ENCODE results near the gene SLC17A1. TPM values are rescaled to one million over a fixed set of nuclear protein-coding genes. Genes with fewer than 3 reads are reported as not detected.

The SLC17A1 gene
- total and polyA plus RNA-seq, 2 of the 4 experiments (the other 2 are of a cell fraction), result not detected

GRCh38 chr6:25774120-25774715 is 57.6 kb downstream of the SLC17A1 start:
- no peak overlapping the region for H3K27ac ChIP-seq (ENCODE audit: insufficient read depth, low read length)
- DNase-seq, result no peak
- ATAC-seq (ENCODE audit: low read depth), result no peak
- H2AFZ ChIP-seq (replicated peaks; ENCODE audit: low read length, poor library complexity), result no peak overlapping the region
- no peak overlapping the region for H3K18ac ChIP-seq (ENCODE audit: low read depth, low read length)
- H3K27me3 ChIP-seq (ENCODE audit: control insufficient read depth, insufficient read depth, low read length), result no peaks in the 10 kb centered on the region
- H3K4me1 ChIP-seq (ENCODE audit: control insufficient read depth, insufficient read depth, low read length), result no peaks in the 10 kb centered on the region
- H2BK5ac ChIP-seq (ENCODE audit: low read depth, low read length, poor library complexity, severe bottlenecking), result no peak overlapping the region
- H3K14ac ChIP-seq (replicated peaks; ENCODE audit: low read depth, low read length), result no peak overlapping the region
- dilution Hi-C loops (cut with HindIII; ENCODE audit: low sequenced_read_pairs, unreplicated experiment) (no loop called here), in situ Hi-C loops (cut with MboI; ENCODE audit: low sequenced_read_pairs) (no loop called here), intact Hi-C loops (cut with micrococcal nuclease) (no loop called here)
- no CpG with 5 or more reads among the region's 2 CpGs for WGBS, 2 experiments (ENCODE audit: extremely low coverage in 2 of 2, insufficient read length in 1 of 2)
- H3K4me2 ChIP-seq (ENCODE audit: low read depth, low read length), result no peak overlapping the region
- no peak overlapping the region for H3K4ac ChIP-seq (ENCODE audit: low read depth, low read length)
- no peak overlapping the region for H4K91ac ChIP-seq (ENCODE audit: insufficient read depth, low read depth, low read length)
- no peak overlapping the region for H2BK15ac ChIP-seq (ENCODE audit: low read depth, low read length)
- no peaks in the 10 kb centered on the region for H3K79me1 ChIP-seq (ENCODE audit: low read depth in 1 of 2, low read length in 2 of 2)
- no peak overlapping the region for H3K9ac ChIP-seq (ENCODE audit: low read depth, low read length)
- ChIA-PET POLR2A (ENCODE audit: unreplicated experiment) (no interaction called here), CTCF (no interaction called here)
- TF ChIP-seq SMC3 (IDR thresholded peaks at IDR 0.05; ENCODE audit: low read depth, low read length) (no peak), RCOR1 (IDR thresholded peaks at IDR 0.05; ENCODE audit: insufficient replicate concordance, low read length) (no peak), RFX5 (IDR thresholded peaks at IDR 0.05; ENCODE audit: low read depth, low read length) (no peak), CEBPB (IDR thresholded peaks at IDR 0.05; ENCODE audit: low read depth, low read length) (no peak)
- no peak overlapping the region for H3K23ac ChIP-seq (ENCODE audit: low read depth, low read length)
- no peaks in the 10 kb centered on the region for H3K36me3 ChIP-seq (ENCODE audit: control insufficient read depth, insufficient read depth, low read length)
- no peak overlapping the region for H4K8ac ChIP-seq (ENCODE audit: low read depth in 2 of 2, low read length in 2 of 2)
- H2BK120ac ChIP-seq (ENCODE audit: low read depth, low read length), result no peak overlapping the region
- H3K9me1 ChIP-seq (ENCODE audit: insufficient read depth, low read length), result no peaks in the 10 kb centered on the region
- H3K4me3 ChIP-seq (ENCODE audit: insufficient read depth, low read depth, low read length), result no peak overlapping the region
- no peak overlapping the region for H2BK20ac ChIP-seq (ENCODE audit: low read depth, low read length)
- BruUV-seq (replicated peaks), result no TSS peak
- no peaks in the 10 kb centered on the region for H4K20me1 ChIP-seq (ENCODE audit: insufficient read depth, low read length)
- H3K56ac ChIP-seq (ENCODE audit: extremely low read depth, insufficient read depth, low read length), result no peak overlapping the region
- no peak overlapping the region for H2AK5ac ChIP-seq (ENCODE audit: low read depth, low read length)
- no peak overlapping the region for H4K5ac ChIP-seq (ENCODE audit: low read depth, low read length)
- no peaks in the 10 kb centered on the region for H3K9me3 ChIP-seq (ENCODE audit: control insufficient read depth, insufficient read depth, low read length)
- no peak overlapping the region for H2AK9ac ChIP-seq (replicated peaks; ENCODE audit: low read depth, low read length, poor library complexity)
